Stimulated activated CD4-positive, alpha-beta T cell treated with anti-CD3 and anti-CD28 coated beads, Interleukin-4, amount 100 ng/mL, for 1 hour (primary cell): Measurements from ENCODE around the gene GRM8.
"Not testable (repeated sequence)": the region's sequence is repeated elsewhere in the genome, so short reads cannot be mapped to it uniquely, and the experiment has no call there.

Source experiments
- DNase-seq: peaks from one replicate; pipeline ENCODE4 v3.0.0-alpha.2; 2020

GRM8 gene

DNA sequence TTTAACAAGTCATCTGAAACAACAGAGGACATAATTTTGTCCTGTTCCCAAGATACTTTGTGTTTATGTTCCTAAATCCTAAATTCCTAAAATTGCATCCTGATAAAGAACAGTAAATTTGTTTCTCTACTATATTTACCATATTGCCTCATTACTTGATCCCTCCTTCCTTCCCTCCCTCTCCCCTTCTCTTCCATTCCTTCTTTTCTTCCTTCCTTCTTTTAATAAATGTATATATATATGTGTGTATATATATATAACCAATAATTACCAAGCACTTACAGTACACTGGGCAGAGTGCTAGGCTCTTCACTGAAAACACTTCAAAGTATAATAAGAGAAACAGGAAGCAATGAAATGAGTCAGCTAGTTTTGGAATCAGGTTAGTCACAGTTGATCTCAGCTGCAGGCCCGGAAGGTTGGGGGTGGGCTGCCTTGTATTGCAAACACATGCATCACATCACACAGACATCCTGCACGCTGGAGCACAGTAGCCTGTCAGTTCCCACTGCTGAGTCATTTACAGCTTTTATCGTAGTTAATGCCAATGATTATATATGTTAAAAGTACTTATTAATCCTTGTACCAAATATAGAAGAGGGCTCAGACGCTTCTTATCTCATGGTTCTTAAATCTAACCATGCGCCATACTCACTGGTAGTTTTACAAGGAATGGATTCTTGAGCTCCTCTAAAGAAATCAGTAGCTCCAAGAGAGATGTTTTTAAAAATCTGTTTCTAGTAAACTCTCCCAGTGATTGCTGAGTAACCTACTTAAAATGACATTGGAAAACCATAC, 551.7 kb downstream of the GRM8 start:
- DNase-seq, result peak; percentile 54

DNA sequence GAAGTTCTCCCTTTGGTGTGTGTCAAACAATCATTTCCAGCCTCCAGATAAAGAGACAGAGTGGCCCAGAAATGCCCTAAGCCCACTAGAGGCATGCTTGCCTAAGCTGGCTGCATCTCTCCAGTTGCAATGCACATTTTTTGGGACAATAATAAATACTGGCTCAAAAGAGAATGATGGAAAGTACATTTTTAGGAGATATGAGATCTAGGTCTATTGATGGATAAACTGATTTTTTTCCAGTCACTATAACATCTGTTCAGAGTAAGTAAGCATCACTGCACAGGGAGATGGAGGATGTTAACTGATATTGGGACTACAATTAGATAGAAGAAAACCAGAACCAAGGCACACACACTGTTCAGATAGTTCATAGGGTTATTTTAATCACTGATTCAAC, 553.0 kb downstream of the GRM8 start:
- no peak for DNase-seq

DNA sequence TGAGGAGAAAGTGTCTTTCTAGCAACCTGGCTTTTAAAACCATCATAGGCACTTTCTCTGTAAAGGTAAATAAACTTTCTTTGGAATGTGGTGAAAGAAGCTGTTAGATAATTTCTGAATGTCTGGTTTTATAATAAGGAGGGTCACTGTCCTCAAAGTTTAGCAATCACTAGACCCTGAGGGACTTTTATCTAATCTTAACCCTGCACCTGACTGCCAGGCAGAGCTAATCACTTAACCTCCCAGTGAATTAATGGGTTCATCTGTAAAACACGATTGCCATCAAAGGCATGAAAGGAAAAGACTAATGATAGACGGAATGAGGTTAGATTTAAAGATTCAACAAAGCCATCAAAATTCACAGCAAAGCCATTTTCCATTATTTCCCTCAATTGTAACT, 553.8 kb downstream of the GRM8 start:
- no peak for DNase-seq

DNA sequence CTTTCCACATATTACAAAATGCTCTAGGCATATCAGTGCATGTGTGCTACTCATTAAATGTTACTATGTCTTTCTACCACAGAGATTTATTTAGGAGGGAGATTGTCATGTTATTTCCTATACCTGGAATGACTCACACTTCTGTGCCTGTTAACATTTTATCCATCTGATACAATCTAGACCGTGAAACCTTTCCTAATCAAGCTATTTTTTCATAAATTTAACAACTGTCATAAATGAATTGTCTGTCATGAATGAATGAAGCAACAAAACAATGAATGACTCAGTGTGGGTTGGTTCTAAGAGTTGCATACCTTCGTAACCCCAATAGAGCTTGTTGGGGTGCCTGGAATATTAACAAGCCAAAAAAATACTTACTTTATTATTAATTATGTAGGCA, 554.3 kb downstream of the GRM8 start:
- no peak for DNase-seq

DNA sequence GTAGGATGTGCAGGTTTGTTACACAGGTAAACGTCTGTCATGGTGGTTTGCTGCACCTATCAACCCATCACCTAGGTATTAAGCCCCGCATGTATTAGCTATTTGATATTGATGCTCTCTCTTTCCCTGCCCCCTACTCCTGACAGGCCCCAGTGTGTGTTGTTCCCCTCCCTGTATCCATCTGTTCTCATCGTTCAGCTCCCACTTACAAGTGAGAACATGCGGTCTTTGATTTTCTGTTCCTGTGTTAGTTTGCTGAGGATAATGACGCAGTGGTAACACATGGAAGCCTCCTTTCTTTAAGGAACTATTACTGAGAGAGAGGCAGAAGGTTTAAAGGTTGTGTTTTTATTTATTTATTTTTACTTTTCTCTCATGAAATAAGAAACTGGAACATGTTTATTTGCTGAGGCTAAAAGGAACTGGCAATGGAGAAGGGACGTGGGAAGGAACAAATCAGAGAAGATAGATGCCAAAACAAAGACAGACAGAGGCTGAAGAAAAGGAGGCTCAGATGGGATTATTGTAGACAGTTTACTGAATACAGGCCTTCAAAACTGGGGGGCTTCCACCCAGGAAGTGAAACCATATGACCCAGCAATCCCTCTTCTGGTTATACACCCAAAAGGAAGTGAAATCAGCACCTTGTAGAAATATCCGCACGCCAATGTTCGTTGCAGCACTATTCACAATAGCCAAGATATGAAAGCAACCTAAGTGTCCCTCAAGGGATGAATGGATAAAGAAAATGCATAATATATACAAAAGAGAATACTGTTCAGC, 556.3 kb downstream of the GRM8 start:
- no peak for DNase-seq

DNA sequence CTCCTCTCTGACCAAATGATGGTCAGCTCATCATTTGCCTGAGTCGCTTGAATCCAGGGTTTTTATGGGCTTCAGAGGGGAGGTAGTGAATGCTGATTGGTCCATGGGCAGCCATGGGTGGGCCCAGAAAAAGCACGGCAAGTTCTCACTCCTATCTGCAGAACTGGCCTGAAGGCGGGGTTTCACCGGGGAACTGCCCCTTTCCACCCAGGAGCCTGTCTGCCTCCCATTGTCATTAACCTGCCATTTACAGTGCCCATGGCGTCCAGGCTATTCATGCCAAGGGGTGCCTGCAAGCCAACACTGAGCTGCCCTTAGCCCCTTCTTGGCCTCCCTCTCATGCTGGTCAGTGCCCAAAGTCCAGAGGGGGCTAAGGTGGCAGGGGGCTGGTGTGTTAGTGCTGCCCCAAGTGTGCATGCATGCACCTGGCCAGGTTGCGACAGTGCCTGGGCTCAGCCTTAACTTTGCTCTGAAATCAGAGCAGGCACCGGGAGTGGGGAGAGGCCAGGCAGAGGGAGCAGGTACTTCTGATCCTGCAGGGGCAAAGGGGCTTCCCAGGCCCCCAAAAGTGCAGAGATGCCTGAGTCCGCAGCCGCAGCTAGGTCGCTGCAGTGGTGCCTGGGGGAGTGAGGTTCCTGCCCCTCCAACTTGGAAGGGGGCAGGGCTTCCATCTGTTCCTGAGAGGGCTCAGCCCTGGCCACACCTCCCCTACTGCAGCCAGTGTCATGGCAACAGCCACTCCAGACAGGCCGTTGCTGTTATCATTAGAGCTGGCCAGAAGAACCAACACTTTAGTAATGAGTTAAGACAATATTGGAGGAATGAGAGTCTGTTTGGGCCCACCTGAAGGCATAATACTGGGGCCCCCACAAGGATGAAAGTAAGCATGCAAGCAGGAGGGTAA, 561.6 kb downstream of the GRM8 start:
- DNase-seq, result no peak

DNA sequence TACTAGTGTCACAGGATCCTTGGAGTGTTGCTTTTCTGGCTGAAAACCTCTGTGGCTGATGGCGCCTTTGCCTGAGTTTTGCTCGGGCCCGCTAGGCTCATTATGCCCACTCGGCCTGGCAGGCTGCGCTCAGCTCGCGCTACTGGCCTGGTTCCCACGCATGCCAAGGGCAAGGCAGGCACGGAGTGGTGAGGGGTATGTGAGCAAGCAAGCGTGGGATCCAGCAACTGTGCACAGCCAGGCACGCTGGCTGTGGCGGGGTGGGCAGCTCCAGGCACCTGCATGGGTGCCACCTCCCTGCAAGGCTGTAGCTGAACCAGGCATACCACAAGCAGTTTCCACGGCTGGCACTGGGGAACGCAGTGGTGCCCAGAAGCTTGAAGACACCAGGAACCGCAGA, 562.6 kb downstream of the GRM8 start:
- no peak for DNase-seq

DNA sequence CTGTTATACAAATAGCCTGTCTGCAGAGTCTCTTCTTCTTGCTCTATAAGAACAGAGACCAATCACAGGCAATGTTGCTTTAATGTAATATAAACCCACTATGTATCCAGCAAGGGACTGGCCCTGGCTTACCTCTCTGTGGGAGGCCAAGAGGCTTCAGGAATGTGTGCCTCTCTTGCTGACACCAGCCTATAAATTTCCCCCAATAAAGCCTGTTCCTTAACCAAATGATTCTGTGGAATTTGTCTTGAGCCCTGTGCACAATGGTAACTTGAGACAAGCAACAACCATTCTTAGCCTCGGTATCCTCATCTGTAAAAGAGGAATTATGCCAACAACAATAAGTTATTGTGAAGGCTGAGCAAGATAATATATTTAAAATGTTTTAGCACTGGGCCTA, 563.7 kb downstream of the GRM8 start:
- DNase-seq, result no peak

DNA sequence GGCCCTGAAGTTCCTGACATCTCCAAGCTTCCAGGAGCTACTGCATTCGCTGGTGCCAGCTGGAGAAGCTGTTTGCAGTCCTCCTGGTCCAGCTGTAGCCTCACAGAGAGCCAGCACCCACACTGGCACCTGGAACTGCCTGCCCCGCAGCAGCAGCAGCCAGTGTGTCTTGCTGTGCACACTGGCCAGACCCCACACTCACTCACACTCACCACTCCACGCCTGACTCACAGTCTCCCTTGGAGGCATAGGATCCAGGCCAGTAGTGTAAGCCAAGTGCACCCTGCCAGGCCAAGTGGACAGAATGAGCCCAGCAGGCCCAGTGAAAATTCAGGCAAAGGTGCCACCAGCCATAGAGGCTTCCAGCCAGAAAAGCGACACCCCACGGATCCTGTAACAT, 566.3 kb downstream of the GRM8 start:
- no peak for DNase-seq

DNA sequence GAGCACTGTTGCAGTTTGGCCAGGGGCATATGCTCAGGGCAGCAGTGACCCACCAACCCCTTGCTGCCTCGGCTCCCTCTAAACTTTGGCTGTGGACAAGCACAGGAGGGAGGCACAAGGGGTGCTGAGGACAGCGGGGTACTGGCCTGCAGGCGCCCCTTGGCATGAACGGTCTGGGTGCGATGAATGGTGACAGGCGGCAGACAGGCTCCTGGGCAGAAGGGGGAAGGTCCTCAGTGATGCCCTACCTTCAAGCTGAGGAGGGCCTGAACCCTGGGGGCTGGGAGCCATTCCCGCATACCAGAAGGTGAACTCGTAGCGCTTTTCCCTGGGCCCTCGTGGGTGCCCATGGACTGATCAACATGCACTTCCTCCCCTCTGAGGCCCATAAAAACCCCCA, 567.1 kb downstream of the GRM8 start:
- DNase-seq, result no peak

DNA sequence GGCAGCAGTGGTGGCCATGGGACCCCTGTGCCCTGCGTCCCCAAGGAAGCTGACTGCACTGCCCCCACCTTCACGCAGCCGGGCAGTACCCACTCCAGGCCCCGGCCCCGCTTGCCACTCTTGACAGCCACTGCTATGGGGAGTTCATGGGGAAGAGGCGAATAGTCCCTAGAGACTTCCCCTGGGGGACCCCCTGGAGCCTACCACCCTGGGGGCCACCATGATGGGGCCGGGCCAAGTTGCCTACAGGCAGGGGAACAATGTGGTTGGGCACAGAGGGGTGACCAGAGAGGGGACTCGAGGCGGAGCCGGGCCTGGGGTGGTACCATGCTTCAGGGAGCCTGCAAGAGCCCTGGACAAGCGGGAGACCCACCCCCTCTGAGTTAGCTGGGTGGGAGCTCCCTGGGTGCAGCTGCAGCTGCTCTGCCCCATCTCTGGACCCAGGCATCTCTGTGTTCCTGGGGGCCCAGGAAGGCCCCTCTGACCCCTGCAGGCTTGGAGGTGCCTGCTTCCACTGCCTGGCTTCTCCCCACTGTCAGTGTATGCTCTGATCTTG, 567.6 kb downstream of the GRM8 start:
- no peak for DNase-seq

DNA sequence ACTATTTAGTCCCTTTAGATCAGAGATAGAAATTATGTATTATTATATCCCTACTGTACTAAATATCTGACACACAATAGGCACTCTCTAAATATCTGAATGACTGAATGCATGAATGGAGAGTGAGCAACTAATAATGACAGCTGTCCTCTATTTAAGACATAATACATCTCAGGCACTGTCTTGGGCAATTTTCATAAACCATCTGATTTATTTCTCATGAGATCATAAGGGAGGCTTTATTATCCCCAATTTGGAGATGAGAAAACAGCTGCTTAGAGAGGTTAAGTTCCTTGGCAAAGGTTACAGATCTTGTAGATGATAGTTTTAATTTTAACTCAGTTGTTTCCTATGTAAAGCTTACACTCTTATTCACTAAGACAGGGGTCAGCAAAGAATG, 570.6 kb downstream of the GRM8 start:
- DNase-seq, result no peak

DNA sequence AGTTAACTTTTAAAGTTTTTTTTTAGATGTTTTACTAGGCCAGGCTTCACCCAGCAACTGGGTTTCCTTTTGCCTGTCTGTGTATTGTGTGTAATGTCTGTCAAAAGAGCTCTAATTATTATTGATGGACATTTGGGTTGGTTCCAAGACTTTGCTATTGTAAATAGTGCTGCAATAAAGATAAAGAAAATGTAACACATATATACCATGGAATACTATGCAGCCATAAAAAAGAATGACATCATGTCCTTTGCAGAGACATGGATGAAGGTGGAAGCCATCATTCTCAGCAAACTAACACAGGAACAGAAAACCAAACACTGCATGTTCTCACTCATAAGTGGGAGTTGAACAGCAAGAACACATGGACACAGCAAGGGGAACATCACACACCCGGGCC, 584.0 kb downstream of the GRM8 start:
- DNase-seq, result not testable (repeated sequence)

DNA sequence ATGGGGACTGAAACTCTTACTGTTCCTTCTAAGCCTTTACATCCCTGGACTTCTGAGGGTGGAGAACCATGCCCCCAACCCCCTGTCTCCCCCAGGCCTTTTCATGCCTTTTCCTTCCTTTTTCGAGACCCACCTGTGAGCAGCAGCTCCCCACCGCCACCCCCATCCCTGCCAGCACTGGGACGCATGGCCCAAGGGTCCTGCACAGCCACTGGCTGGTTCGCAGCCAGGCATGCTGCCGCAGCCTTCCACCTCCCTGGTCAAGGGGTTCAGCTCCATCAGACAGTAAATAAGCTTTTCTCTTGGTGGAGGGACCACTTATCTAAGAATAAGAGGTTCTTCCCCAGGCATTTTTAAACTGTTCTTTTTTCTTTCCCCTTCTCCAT, 584.4 kb downstream of the GRM8 start:
- no peak for DNase-seq

DNA sequence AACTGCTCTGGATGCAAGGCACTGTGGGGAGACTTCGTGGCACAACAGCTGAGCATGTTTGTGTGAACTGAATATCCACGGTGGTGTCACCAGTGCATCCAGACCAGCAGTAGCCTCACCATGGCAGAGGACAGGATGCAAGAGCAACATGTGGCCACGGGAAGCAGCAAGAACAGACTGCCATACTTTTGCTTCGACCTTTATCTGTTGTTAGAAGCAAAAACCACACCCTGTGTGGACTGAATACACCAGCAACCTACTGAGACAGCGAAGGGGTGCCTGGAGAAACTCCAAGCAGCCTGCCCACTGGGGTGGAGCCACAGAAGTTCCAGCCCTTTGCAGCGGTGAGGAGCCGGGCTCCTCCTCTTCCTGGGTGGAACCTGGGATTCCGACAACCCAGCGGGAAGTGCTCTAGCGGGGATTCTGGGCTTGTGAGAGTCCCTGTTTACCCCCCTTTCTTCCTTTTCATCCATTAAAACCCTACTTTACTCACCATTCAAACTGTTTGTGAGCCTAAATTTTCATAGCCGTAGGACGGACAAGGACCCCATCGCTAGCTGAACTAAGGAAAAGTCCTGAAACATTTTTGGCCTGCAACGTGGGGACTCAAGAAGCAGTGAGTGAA, 584.9 kb downstream of the GRM8 start:
- DNase-seq, result no peak

DNA sequence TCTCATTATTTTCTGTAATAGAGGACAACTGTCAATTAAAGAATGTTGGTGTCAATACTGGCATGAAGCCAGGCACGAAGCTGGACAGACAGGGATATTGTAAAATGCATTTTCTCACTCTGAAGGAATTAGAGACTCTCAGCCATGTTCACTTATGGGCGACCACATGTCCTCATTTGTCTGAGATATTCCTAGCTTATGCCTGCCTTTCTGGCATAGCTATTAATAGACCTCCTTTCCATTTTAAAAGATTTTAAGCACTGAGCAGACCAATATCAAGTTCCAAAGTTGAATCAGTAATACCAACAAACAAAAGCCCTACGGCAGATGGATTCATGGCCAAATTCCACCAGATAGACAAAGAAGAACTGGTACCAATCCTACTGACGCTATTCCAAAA, 589.9 kb downstream of the GRM8 start:
- DNase-seq, result no peak

DNA sequence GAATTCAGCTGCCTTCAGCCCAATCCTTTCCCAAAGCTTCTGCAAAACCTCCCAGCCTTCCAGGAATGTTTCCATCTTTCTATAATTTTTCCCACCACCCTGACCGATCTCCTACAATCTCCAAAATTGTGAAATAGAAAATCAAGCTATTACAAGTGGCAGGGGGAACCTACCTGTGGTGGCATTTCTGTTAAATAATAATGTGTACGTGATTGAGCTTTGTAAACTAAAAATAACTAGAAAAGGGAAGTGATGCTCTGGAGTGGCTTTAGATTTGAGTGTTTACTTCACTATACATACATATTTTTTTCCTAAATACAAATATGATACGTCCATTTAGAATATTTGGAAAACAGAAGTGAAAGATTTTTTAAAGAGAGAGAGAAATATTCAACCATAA, 593.6 kb downstream of the GRM8 start:
- DNase-seq, result no peak

DNA sequence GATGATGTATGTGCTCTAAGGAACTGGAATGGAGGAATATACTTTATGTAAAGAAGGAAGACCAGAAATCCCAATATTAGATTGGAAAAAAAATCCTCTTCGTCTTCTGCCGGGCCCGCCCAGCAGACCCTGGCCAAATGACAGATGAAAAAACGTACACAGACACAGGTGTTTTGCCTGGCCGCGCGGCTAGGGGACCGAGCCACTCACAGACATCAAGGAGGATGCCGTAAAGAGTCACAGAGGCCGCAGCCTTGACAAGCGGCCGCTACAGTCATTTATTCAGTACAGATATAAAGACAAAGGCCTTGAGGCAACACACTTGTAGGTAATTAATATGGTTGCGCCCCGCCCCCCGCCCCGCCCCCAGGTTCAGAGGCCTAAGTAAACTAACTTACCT, 594.1 kb downstream of the GRM8 start:
- no peak for DNase-seq

DNA sequence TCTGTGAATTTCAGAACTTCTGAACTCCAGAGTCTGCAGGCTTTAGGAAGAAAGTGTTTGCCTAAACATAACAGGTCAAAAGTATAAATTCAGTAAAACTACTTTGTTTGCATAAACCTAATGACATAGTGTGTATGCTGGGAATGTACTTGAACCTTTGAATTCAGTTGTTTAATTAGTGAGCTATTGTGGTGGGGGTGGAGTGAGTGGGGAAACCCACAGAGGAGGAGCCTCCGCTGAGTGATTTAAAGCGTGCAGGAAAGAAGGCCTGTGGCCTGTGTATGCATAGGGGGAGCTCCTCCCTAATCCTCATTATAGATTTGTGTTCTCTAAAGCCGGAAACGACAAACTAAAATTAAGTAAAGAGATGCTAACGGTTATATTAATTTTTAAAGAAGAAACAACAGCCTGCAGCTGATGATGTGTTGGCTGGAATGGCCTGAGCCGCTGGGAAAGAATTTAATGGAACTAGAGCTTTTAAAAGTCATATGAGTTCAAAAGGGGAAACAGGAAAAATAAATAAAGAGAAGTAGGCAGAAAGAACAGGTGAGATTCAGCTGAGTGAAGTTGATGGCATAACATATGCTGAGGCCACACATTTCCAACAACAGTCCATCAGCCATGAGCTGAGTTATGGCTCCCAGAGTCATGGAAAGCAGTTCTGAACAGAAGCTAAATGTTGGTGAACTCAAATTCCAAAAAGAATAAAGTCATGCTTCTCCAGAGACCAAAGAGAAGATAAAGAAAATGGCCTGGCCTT, 595.0 kb downstream of the GRM8 start:
- DNase-seq, result no peak

DNA sequence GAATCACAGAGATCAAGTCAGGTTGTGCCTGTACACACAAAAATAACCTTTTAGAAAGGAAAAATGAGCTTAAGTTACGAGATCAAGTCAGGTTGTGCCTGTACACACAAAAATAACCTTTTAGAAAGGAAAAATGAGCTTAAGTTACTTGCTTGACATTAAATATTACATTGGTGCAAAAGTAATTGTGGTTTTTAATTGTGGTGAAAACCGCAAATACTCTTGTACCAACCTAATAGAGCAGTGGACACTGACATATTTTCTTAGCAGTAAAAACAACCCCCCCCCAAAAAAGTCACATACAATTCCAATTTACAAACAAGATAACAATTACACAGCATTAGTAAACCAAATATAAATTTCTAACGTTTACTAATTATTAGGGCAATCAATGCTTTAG, 595.6 kb downstream of the GRM8 start:
- no peak for DNase-seq

DNA sequence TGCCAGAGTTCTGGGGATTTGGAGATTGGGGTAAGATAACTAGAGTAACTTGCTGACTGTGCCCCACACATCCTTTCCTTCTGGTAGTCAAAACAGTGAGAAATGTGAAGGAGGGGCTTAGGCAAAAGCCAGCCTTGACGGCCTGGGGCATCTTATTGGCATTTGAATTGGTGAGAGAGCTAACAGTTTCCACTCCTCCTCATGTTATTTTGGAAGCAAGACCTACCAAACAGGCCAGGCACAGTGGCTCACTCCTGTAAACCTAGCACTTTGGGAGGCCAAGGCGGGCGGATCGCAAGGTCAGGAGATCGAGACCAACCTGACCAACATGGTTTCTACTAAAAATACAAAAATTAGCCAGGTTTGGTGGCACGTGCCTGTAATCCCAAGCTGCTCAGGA, 596.6 kb downstream of the GRM8 start:
- no peak for DNase-seq

DNA sequence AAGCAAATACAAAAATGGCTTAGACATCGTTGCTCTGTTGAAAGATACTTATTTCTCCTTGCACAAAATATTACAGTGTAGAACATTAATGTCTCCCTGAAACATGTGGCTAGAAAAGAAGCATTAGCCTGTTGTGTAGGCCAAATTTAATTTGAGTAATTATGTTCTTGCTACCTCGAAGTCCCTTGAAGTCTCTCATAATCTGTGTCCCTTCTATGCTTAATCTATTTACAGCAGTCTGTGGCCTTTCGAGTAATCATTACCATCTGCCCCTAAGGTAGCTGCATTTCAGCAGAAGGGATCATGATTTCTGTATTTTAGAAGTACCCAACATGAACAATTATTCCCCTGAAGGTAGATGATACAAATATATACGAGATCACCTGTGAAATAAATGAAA, 615.2 kb downstream of the GRM8 start:
- DNase-seq, result no peak
